HUES6 (cell line): ENCODE results near the gene HOXD11.

Experiments used
- H3K27ac ChIP-seq: 2 replicates; pipeline ENCODE4 v1.7.0; 2013; ENCODE audit warnings: low read depth, mild to moderate bottlenecking, low read length, inconsistent platforms
- H3K27me3 ChIP-seq: 2 replicates; pipeline ENCODE4 v1.6.1; 2013; ENCODE audit warnings: low read length; ENCODE audit not compliant: control insufficient read depth, insufficient read depth
- H3K36me3 ChIP-seq: 2 replicates; pipeline ENCODE4 v1.6.1; 2013; ENCODE audit warnings: low read length; ENCODE audit not compliant: control insufficient read depth, insufficient read depth
- H3K4me1 ChIP-seq: 2 replicates; pipeline ENCODE4 v1.6.1; 2013; ENCODE audit warnings: low read length; ENCODE audit not compliant: control insufficient read depth, insufficient read depth
- H3K4me3 ChIP-seq: 2 replicates; pipeline ENCODE4 v1.5.1; 2013; ENCODE audit warnings: low read depth, low read length
- H3K9ac ChIP-seq: one replicate; pipeline ENCODE4 v1.6.1; 2013; ENCODE audit warnings: mild to moderate bottlenecking, low read length
- H3K9me3 ChIP-seq: 2 replicates; pipeline ENCODE4 v1.6.1; 2013; ENCODE audit warnings: low read depth, low read length; ENCODE audit not compliant: control insufficient read depth, insufficient read depth

HOXD11 gene

DNA sequence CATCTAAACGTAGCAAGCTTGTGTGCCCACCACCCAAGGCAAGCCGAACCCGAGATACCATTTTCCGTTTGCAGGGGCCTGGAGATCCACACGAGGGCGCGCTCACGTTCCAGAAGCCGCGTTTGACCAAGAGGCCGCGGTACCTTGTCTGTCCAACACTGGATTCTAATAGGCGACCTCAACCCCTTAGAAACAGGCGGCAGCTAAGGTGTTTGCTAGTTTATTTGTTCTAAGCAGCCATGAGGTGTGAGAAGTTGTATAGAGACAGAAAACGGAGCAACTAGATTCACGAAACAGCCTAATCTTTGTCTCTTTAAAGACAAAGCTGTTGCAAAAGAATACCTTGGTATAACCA, 4.2 kb downstream of the HOXD11 start:
- peaks cover 99% of the 10 kb centered on the region for H3K27me3 ChIP-seq
- no peak overlapping the region for H3K27ac ChIP-seq
- no peaks in the 10 kb centered on the region for H3K9me3 ChIP-seq
- H3K4me1 ChIP-seq = peaks cover 8% of the 10 kb centered on the region
- H3K9ac ChIP-seq = peak overlapping the region; percentile 27
- no peak overlapping the region for H3K4me3 ChIP-seq
- no peaks in the 10 kb centered on the region for H3K36me3 ChIP-seq

DNA sequence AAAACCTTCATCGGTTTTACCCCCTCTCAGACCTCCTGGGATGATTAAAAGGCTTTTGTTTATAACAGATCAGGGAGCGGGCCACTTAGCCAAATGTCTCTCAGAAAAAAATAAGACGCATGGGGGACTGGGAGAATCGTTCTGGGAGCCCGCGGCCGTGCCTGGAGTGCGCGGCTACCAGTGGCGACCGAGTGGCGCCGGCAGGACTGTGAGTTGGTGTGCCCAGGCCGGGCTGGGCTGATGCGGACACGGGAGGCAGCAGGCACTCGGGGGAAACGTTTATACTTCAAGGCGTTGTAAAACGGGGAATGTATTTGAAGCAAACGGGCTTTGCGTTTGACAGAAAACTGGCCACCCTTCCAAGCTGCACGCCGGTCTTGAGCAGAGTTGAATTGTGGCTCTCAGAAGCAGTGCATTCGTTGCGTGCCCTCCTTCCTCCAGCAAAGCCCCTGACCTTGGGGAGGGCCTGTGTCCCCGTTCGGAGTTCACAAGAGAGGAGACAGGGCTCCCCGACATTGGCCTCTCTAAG, 4.8 kb downstream of the HOXD11 start:
- Histone ChIP-seq H3K4me3 (no peak overlapping the region), H3K27me3 (peaks cover 99% of the 10 kb centered on the region), H3K27ac (no peak overlapping the region), H3K9me3 (no peaks in the 10 kb centered on the region), H3K9ac (peak overlapping the region; percentile 61), H3K4me1 (peaks cover 7% of the 10 kb centered on the region), H3K36me3 (no peaks in the 10 kb centered on the region)

DNA sequence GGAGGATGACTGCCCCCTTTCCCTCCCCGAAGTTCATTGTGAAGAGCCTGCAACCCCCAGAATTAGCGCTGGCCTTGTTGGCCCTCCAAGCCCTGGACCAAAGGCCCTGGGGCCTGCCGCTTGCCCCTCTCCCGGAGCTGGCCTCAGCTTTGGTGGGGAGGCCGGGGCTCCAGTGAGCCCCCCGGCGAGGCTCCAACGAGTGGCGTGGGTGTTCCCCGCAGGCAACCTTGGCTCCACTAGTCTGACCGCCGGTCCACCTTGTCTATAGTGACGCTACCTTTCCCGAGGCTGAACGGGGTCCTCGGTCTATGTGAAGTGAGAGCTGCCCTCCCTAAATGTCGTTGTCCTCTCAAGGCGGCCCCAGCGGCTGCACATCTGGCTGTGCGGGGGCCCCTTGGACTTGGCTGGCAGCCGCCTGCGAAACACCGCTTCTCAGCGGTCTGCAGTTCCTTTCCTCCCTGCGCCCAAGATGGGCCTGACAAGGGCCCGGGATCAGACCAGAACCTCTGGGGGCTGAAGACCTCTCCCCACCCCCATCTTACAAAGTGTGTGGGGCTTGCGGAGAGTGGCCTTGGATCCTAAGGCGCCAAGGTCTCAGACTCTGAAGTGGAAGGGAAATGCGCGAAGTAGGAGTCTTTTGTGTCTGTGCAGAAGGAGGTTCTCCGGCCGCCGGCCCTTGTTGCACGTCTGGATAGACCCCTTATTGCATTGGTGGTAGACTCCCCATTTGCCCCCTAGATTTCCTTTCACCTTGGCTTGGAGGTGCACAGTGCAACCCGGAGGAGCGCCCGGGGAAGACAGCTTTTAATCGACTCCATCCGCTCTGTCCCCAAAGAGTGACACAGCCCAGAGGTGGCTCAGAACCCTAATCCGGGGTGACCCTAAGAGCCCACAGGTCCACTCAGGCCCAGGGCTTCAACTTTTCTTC, 5.6 kb downstream of the HOXD11 start:
- Histone ChIP-seq H3K27me3 (peaks cover 100% of the 10 kb centered on the region), H3K4me1 (0 out of 2 replicates have a peak, but pooled peaks cover 3% of the 10 kb centered on the region), H3K9me3 (no peaks in the 10 kb centered on the region), H3K4me3 (no peak overlapping the region), H3K36me3 (no peaks in the 10 kb centered on the region), H3K9ac (peak overlapping the region; percentile 61), H3K27ac (no peak overlapping the region)

DNA sequence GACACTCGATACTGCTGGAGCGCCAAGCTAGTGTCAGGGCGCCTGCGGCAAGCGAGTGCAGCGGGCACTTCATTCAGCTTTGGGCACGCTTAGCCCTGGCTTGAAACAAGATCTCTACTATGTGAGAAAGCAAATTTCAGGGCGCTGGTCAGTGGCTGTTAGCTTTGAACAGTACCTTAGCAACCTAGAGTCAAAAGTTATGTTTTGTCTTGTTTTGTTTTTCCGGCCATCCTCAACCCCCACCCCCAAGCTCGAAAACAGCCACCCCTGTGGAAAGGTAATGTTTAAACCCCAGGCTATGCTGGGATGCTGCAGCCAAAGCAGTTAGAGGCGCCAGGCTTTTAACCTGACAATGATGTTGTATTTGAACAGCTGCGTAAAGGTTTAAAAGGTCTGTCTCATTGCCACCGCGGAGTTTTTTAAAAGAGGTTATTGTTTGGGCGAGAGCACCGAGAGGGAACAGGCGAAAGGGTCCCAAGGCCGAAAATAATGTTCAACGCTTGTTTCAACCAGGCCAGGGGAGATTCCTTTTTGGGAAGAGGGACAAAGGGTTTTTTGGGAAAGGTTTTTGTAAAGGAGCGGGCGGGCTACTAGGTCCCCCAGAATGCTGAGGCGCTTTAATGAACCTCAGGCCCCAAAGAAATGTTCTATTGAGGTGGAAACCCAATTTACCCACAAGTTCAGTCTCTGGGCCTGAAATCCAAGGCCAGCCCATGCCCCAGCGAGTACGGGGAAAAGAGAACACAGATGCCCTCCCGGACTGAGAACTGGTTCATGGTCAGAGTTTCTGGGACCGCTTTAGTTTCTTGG, 7.2 kb downstream of the HOXD11 start:
- Histone ChIP-seq H3K27me3 (peaks cover 100% of the 10 kb centered on the region), H3K36me3 (no peaks in the 10 kb centered on the region), H3K9me3 (no peaks in the 10 kb centered on the region), H3K4me1 (no peaks in the 10 kb centered on the region), H3K4me3 (no peak overlapping the region), H3K9ac (no peak overlapping the region), H3K27ac (no peak overlapping the region)

DNA sequence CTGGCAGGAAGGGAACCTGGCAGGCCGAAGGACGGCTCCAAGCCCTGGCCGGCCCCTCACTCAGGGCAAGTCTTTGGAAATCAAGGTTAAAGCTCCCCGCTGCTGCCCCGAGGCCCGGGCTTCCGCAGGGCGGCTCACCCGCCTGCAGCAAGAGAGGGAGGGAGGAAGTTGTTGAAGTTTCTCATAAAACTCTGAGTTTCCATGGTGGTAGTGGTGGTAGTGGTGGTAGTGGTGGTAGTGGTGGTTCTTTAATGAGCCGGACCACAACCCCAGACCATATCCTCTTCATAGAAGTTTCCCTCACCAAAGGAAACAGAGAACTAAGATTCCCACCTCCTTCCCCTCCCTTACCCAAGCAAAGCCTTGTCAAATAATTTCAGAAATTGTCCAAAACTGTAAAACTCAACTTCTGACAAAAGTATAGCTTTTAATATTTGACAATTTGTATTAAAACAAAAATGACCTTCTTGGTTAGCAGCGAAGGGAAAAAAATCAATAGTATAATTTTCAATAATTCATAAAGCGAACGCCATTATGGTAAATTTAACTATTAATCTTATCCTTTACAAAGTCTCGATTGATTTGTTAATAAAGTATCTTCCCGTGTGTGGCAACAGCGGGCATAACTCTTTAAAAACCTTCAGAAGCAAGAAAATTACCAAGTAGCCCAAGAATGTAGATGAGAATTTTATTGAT, 8.0 kb downstream of the HOXD11 start:
- no peak overlapping the region for H3K4me3 ChIP-seq
- H3K27me3 ChIP-seq = peaks cover 100% of the 10 kb centered on the region
- no peaks in the 10 kb centered on the region for H3K4me1 ChIP-seq
- H3K9ac ChIP-seq = no peak overlapping the region
- H3K36me3 ChIP-seq = no peaks in the 10 kb centered on the region
- H3K9me3 ChIP-seq = no peaks in the 10 kb centered on the region
- no peak overlapping the region for H3K27ac ChIP-seq

DNA sequence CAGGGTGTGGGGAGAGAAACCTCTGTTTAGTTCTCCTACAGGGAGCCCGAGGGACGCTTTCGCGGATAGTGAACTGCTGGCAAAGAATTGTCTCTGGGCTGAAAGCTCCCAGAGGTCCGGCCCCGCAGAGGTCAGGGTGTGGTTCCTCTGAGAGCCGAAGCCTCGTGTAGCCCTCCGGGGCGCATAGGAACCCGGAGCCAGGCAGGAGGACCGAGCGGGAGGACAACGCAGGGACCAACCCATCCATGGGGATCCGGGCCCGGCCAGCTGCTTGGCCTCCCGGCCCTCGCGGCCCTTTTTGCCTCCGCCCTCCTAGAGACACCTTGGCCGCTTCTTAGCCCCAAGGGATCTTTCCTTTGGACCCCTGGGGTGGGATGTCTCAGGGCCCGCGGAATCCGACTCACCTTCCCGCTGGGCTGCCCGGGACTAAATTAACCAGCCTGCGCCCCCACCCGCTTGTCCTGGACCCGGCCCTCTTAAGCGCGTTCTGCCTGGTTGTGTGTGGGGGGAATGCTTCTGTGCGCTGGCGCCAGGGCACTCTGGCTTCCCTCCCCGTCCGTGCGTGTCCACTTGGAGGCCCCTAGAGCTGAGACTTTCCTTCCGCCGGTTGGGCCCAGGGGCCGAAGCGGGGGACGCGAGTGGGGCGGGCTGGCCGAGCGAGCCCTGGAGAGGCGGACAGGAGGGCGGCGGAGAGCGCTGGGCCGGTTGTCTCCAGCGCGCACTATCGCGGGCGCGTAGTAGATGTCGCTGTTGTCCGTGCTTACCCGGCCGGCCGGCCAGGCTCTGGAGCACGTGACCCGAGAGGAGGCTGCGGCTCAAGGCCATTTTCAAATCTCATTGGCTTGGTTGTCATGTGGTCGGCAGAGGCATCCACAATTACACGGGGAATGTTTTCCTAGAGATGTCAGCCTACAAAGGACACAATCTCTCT, 9.1 kb downstream of the HOXD11 start, which contains the start of gene HOXD10:
Gene HOXD10 (plus strand): TSS at position 896 of the 931 bp plus-strand sequence. CDS start 56 bp downstream, outside the sequence.
- peak within 1 kb of the TSS; percentile 44 for H3K4me3 ChIP-seq

DNA sequence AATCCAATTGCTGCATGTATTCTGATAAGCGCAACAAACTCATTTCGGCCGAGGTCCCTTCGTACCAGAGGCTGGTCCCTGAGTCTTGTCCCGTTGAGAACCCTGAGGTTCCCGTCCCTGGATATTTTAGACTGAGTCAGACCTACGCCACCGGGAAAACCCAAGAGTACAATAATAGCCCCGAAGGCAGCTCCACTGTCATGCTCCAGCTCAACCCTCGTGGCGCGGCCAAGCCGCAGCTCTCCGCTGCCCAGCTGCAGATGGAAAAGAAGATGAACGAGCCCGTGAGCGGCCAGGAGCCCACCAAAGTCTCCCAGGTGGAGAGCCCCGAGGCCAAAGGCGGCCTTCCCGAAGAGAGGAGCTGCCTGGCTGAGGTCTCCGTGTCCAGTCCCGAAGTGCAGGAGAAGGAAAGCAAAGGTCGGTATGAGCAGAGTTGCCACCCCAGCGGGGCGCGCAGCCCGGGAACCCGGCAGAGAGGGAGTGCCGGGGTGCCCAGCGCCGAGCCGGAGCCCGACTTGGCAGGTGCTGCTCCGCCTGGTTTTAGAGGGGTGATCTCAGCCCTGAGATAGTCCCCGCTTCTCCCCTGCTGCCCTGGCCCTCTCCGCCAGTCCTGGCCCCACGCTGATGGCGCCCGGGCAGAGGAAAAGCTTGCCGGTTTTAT, 10.2 kb downstream of the HOXD11 start:
- H3K4me1 ChIP-seq = no peaks in the 10 kb centered on the region
- H3K9me3 ChIP-seq = no peaks in the 10 kb centered on the region
- H3K27ac ChIP-seq = no peak overlapping the region
- H3K9ac ChIP-seq = no peak overlapping the region
- no peak overlapping the region for H3K4me3 ChIP-seq
- H3K36me3 ChIP-seq = no peaks in the 10 kb centered on the region
- H3K27me3 ChIP-seq = peaks cover 100% of the 10 kb centered on the region

More for the DNA sequence above, 9.1 kb downstream of the HOXD11 start, which contains the start of gene HOXD10:
- Histone ChIP-seq H3K9me3 (no peaks in the 10 kb centered on the region), H3K27ac (no peak within 1 kb of the TSS), H3K4me1 (no peaks in the 10 kb centered on the region), H3K27me3 (peaks cover 100% of the 10 kb centered on the region), H3K9ac (no peak within 1 kb of the TSS), H3K36me3 (no peaks in the 10 kb centered on the region)

DNA sequence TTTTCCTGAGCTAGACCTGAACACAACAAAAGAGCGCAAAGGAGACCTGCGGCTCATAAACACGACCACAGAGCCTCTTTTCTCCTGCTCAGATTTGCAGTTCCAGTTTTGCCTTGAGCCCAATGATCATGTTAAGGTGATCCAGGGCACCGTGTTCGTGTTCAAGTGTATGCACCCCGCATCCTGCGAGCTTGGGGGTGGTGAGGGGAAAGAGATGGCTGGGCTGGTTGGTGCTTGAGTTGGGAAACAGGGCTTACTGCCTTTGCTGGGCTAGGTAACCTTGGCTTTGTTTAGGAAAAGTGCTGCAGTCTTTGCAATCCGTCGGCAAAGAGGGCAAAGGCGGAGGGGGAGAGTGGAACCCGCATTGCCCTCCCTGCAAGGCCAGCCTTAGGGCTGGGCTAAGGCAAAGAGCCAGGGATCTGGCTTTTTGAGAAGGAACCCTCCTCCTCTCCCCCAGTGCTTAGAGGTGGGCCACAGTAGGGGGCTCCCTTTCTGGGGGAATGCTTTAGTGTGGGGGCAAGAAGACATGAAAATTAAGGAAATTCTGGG, 10.8 kb downstream of the HOXD11 start:
- no peak overlapping the region for H3K27ac ChIP-seq
- H3K9ac ChIP-seq = no peak overlapping the region
- no peaks in the 10 kb centered on the region for H3K4me1 ChIP-seq
- H3K36me3 ChIP-seq = no peaks in the 10 kb centered on the region
- H3K4me3 ChIP-seq = no peak overlapping the region
- H3K9me3 ChIP-seq = no peaks in the 10 kb centered on the region
- peaks cover 100% of the 10 kb centered on the region for H3K27me3 ChIP-seq

DNA sequence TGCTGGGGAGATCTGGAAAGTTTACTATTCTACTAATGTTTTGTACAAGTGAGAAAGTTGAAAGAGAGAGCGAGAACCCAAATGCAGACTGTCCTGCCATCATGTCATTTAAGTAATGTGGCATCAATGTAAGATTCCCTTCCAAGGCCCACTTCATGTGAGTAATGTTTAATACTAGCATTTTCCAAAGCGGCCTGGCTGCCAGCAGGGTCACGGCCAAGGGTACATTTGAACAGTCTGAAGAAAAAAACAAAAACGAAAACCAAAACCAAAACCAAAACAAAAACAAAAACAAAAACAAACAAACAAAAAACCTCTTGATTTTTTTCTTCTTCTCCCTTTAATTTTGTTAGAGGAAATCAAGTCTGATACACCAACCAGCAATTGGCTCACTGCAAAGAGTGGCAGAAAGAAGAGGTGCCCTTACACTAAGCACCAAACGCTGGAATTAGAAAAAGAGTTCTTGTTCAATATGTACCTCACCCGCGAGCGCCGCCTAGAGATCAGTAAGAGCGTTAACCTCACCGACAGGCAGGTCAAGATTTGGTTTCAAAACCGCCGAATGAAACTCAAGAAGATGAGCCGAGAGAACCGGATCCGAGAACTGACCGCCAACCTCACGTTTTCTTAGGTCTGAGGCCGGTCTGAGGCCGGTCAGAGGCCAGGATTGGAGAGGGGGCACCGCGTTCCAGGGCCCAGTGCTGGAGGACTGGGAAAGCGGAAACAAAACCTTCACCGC, 11.7 kb downstream of the HOXD11 start:
- H3K9me3 ChIP-seq = no peaks in the 10 kb centered on the region

More for the DNA sequence above, 11.7 kb downstream of the HOXD11 start:
- no peak overlapping the region for H3K27ac ChIP-seq
- H3K9ac ChIP-seq = no peak overlapping the region
- peaks cover 100% of the 10 kb centered on the region for H3K27me3 ChIP-seq
- no peaks in the 10 kb centered on the region for H3K36me3 ChIP-seq
- no peaks in the 10 kb centered on the region for H3K4me1 ChIP-seq
- H3K4me3 ChIP-seq = no peak overlapping the region
